ENCODE data around the gene KCP.
A peak's percentile ranks its signal among the peaks of the same experiment; 100 is the strongest.

The KCP gene

DNA sequence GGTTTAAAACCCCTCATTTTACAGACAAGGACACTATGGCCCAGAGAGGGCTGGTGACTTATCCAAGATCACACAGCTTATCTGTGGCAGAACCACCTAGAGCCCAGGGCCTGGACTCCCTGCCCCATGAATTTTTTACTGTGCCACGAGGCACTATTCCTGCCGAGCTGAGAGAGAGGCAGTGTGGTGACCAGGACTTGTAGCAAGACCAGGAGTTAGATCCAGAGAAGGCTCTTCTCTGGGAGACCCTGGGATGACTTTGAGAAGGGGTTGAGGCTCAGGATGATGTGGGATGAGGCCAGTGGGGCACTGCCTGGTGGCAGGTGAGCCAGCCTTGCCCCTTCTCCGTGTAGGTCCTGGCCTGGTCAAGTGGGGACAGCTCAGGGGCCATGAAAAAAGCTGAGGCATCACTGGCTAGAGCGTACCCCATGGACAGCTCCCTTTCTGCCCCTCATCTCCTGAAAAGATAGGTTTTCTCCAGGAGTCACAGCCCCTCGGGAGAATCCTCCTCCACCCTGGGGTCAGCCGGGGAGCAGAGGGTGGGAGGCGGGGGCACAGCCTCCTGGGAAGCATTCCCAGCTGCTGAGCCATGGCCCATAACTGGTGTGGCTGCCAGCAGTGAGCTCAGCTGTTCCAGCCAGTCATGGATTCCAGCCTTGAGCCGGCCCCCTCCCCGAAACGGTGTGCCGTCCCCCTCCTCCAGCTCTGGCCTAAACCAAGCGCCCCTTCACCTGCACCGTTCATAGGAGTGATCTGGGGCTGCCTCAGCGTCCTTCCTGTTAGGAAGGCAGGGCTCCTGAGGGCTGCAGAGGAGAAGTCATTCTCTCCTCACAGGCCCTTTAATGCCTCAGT is 74.5 kb downstream of the KCP start:
- DNase-seq (ENCODE audit: insufficient read length) = no peak
- no peak for FAIRE-seq
- no peak for TF ChIP-seq TAF1 (IDR thresholded peaks at IDR 0.05; ENCODE audit: borderline replicate concordance, low read depth, low read length)
- no peak for TF ChIP-seq POLR2AphosphoS5 (IDR thresholded peaks at IDR 0.05; ENCODE audit: low read depth, low read length)
- no peak for TF ChIP-seq POLR2A (IDR thresholded peaks at IDR 0.05; ENCODE audit: low read depth, low read length)

DNA sequence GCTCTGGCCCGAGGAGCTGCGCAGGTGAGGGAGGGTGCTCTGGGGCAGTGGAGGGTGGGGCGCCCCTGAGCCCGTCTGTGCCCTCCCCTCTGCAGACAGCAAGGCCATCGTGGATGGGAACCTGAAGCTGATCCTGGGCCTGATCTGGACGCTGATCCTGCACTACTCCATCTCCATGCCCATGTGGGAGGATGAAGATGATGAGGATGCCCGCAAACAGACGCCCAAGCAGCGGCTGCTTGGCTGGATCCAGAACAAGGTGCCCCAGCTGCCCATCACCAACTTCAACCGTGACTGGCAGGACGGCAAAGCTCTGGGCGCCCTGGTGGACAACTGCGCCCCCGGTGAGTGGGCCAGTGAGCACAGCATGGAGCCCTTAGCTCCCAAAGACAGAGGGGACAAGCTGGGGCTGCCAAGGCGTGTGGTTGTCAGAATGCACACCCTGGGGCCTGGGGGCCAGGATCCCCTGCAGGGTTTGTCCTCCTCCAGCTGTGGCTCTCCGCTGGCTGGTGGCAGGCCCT is 75.2 kb downstream of the KCP start:
- TF ChIP-seq POLR2A (IDR thresholded peaks at IDR 0.05; ENCODE audit: low read depth, low read length) (no peak), TAF1 (IDR thresholded peaks at IDR 0.05; ENCODE audit: borderline replicate concordance, low read depth, low read length) (no peak), POLR2AphosphoS5 (IDR thresholded peaks at IDR 0.05; ENCODE audit: low read depth, low read length) (no peak)

DNA sequence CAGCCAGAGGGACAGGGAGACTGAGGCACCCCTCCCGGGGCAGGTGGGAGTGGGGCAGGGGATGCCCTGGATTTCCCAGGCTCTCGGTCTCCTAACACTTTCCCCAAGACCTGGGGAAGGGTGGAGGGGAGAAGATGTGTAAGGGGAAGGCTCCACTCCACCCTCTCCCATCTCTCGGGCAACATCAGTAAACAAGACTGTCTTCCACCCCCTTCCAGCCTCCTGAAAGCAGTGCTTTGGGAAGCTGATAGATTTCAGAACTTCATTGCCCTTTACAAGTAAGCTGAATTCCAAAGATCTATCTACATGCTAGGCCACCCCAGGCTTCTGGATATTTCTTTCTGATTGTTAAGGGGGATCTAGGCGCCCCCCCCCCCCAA is 76.6 kb downstream of the KCP start:
- DNase-seq (ENCODE audit: insufficient read length) (no peak), FAIRE-seq (no peak)
- no peak for TF ChIP-seq POLR2A (IDR thresholded peaks at IDR 0.05; ENCODE audit: low read depth, low read length)
- no peak for TF ChIP-seq TAF1 (IDR thresholded peaks at IDR 0.05; ENCODE audit: borderline replicate concordance, low read depth, low read length)
- no peak for TF ChIP-seq POLR2AphosphoS5 (IDR thresholded peaks at IDR 0.05; ENCODE audit: low read depth, low read length)

More for the DNA sequence above, 75.2 kb downstream of the KCP start:
- FAIRE-seq (no peak), DNase-seq (ENCODE audit: insufficient read length) (no peak)

DNA sequence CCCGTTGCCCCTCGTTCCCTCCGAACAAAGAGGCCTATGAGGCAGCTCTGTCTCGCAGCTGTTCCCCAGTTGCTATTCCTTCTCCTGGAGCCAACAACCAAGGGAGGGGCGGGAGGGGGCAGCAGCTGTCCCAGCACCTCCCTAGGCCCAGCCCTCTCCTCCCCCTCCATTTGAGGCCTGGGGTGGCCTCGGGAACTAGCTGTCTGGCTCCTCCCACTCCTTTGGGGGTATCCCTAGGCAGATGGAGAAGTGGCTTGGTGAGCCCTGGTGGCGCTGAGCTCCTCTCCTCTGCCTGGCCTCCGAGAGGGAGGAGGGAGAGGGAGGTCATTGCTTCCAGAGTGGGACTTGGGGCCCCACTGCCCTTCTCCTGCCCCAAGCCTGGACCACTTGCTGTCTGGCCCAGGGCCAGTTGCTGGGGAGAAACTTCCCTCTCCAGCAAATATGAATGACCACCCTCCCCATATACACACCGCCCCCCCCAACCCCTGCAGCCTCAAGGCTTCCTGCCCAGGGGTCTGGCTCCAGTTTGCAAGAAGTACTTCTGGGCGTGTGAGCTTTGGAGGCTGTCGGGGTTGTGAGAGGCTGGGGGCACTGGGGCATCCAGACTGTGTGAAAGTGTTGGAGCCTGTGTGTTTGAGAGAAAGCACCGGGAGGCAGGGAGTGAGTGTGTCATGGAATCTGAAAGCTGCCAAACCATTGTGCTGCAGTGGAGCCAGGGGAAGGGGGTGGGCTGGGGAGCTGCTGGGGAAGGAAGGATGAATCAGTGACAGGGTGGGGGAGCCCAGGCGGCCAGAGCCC is 77.2 kb downstream of the KCP start:
- peak; percentile 29 for DNase-seq (ENCODE audit: insufficient read length)
- TF ChIP-seq POLR2AphosphoS5 (IDR thresholded peaks at IDR 0.05; ENCODE audit: low read depth, low read length) (no peak), TAF1 (IDR thresholded peaks at IDR 0.05; ENCODE audit: borderline replicate concordance, low read depth, low read length) (no peak), POLR2A (IDR thresholded peaks at IDR 0.05; ENCODE audit: low read depth, low read length) (no peak)
- no peak for FAIRE-seq

DNA sequence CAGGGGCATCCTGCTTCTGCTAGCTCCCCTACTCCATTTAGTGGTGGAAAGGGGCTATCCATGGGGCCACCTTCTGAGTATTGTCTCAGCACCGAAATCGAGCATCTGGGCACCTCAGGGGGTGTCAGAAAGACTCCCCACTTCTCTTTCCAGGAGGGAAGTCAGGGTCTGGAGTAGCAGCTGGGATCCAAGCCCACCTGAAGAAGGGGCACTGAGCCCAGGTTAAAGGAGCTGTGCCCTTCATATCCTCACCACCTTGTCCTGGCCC is 77.7 kb downstream of the KCP start:
- TF ChIP-seq TAF1 (IDR thresholded peaks at IDR 0.05; ENCODE audit: borderline replicate concordance, low read depth, low read length) (no peak), POLR2A (IDR thresholded peaks at IDR 0.05; ENCODE audit: low read depth, low read length) (no peak), POLR2AphosphoS5 (IDR thresholded peaks at IDR 0.05; ENCODE audit: low read depth, low read length) (no peak)
- DNase-seq (ENCODE audit: insufficient read length) (no peak), FAIRE-seq (no peak)

DNA sequence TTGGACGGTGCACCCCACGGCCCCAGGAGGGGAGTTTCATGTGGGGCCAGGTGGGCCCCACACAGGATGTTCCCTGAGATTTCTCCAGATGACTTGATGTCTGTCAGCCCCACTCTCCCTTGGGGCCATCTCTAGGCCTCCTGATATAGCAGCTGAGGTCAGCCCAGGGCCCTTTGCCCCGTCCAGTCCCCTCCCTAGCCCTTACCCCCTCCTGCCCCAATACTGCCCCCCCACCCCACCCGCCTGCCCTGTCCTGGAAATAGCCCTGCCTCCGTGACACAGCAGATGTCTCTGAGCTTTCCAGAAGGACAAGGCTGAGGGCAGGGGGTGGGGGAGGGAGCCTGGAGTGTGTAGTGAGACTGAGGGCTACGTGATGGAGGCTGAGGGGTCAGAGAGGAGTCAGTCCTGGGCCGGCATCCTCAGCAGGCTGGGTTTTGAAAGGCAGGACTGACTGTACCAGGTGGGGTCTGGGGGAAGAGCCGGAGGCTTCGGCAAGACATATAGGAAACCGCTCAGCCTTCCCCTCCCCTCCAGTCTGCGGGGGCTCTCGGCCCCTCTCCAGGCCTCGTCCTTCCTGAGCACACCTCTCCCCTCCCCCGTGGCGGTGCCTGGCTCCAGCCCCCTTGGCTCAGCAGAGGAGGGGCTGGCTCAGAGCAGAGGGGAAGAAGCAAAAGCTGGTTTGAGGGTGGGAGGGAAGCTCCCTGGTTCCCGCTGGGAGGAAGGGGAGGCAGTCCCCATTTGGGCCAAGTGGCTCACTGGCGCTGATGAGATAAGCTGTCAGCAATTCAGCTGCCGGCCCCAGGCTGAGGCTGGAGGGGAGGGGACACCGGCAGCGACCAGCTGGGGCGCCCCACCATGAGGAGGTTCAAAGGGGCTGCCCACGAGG is 78.3 kb downstream of the KCP start:
- FAIRE-seq (no peak), DNase-seq (ENCODE audit: insufficient read length) (peak; percentile 35)
- no peak for TF ChIP-seq TAF1 (IDR thresholded peaks at IDR 0.05; ENCODE audit: borderline replicate concordance, low read depth, low read length)
- no peak for TF ChIP-seq POLR2A (IDR thresholded peaks at IDR 0.05; ENCODE audit: low read depth, low read length)
- TF ChIP-seq POLR2AphosphoS5 (IDR thresholded peaks at IDR 0.05; ENCODE audit: low read depth, low read length) = no peak

DNA sequence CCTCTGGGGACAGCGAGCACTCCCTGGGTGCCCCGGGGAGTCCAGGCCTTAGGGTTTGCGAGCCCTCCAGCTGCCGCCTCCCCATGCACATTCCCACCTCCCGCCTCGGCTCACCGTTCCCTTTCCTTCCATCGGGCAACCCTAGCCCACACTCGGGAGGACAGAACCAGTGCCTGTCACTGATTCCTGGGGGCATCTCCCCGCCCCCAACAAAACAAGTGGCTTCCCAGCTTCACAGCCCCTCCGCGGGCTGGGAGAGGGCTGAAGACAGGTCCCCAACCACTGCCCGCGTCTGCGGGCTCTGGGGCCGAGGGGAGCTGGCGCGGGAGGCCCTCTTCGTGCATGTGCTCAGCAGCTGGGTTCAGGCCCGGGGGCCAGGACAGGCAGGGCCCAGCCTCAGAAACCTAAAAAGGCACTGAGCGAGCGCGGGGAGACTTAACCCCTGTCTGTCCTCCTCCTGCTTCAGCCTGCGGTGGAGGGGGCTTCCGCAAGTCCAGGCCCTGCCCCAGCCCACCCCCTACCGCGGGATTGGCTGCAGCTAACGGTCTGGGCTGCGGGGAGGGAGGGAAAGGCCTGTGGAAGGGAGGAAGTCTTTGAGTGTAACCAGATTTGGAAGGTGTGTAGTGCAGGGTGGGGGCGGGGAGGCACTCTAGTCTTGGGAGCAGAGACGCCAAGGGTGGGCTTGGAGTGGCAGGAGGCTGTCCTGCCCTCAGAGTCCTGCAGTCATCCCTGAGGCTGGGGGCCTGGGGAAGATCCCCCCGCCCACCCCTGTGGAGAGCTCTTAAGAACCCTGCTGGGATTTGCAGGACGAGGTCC is 79.1 kb downstream of the KCP start:
- TF ChIP-seq POLR2A (IDR thresholded peaks at IDR 0.05; ENCODE audit: low read depth, low read length) = no peak
- TF ChIP-seq TAF1 (IDR thresholded peaks at IDR 0.05; ENCODE audit: borderline replicate concordance, low read depth, low read length) = no peak
- TF ChIP-seq POLR2AphosphoS5 (IDR thresholded peaks at IDR 0.05; ENCODE audit: low read depth, low read length) = no peak
- DNase-seq (ENCODE audit: insufficient read length) (peak; percentile 44), FAIRE-seq (no peak)

DNA sequence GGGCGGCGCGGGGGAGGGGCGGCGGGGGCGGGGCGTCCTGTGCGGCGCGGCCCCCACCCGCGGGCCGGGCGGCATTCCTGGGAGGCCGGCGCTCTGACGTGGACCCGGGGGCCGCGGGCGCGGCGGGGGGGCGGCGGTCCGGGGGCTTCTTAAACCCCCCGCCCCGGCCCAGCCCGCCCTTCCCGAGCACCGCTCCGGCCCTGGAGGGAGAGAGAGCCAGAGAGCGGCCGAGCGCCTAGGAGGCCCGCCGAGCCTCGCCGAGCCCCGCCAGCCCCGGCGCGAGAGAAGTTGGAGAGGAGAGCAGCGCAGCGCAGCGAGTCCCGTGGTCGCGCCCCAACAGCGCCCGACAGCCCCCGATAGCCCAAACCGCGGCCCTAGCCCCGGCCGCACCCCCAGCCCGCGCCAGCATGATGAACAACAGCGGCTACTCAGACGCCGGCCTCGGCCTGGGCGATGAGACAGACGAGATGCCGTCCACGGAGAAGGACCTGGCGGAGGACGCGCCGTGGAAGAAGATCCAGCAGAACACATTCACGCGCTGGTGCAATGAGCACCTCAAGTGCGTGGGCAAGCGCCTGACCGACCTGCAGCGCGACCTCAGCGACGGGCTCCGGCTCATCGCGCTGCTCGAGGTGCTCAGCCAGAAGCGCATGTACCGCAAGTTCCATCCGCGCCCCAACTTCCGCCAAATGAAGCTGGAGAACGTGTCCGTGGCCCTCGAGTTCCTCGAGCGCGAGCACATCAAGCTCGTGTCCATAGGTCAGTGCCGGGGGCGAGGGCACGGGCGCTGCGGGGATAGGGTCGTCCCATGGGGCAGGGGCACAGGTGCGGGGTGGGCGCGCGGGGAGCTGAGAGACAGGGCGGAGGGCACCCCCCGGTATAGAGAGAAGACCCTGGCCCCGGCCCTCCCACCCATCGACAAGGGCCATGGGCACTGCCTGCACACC is 80.0 kb downstream of the KCP start, which contains the start of gene FLNC:
TSS of gene FLNC (plus strand) at position 176 of the 947 bp plus-strand sequence. CDS start at position 408, 232 bp downstream.
- FAIRE-seq = no peak
- peak; percentile 28 for DNase-seq (ENCODE audit: insufficient read length)

DNA sequence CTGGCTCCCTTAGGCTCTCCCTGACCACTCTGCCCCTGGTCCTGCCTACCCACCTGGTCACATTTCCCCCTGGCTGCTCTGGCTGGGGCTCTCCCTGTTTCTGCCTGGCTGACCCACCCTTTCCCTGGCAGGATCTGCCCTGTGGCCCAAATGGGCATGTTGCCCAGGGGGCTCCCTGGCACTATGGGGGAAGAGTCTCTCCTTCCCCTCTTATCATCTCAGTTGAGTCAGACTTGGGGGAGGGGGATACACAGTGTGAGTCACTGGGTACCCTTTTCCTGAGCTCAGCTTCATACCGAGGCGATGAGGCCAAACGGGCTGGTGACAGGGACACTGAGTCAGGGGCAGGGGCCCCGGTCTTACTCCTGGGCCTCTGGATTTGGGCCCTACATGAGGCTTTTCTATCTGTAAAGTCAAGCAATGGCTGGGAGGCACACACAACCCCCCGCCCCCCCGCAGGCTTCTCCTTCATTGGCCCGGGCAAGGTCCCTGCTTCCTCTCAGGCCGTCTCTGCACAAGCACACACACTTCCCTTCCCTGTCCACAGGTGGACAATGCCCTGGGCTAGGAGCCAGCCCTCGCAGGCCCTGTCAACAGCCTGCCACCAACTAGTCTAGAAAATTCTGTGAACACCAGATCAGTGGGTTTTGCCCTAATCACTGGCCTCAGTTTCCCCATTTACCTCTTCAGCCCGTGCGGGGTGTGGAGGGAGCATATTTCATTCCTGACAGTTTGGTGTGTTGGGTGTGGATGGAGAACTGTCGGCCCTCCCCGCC is 80.9 kb downstream of the KCP start:
- no peak for TF ChIP-seq POLR2A (IDR thresholded peaks at IDR 0.05; ENCODE audit: low read depth, low read length)
- no peak for TF ChIP-seq POLR2AphosphoS5 (IDR thresholded peaks at IDR 0.05; ENCODE audit: low read depth, low read length)
- no peak for TF ChIP-seq TAF1 (IDR thresholded peaks at IDR 0.05; ENCODE audit: borderline replicate concordance, low read depth, low read length)
- FAIRE-seq = no peak
- no peak for DNase-seq (ENCODE audit: insufficient read length)

More for the DNA sequence above, 80.0 kb downstream of the KCP start, which contains the start of gene FLNC:
- TF ChIP-seq POLR2AphosphoS5 (IDR thresholded peaks at IDR 0.05; ENCODE audit: low read depth, low read length) = no peak
- no peak for TF ChIP-seq POLR2A (IDR thresholded peaks at IDR 0.05; ENCODE audit: low read depth, low read length)
- TF ChIP-seq TAF1 (IDR thresholded peaks at IDR 0.05; ENCODE audit: borderline replicate concordance, low read depth, low read length) = no peak

All from GM12892 (cell line).